Hematopoietic multipotent progenitor cell treated with erythropoietin and hydrocortisone succinate and interleukin-3 and kit ligand, for 17 days (in vitro differentiated cells): ENCODE data around the gene UNC13C.

Source experiments
- DNase-seq: peaks from one replicate; pipeline ENCODE4 v3.0.0-alpha.2; 2015; ENCODE audit warnings: low spot score

Gene UNC13C

GRCh38 chr15:54109014-54109413, 130.8 kb downstream of the UNC13C start:
- DNase-seq = no peak

- DNase-seq = no peak
Measured at GRCh38 chr15:54119051-54119450, 140.8 kb downstream of the UNC13C start.

GRCh38 chr15:54120949-54121463, 142.8 kb downstream of the UNC13C start:
- DNase-seq = no peak

- no peak for DNase-seq
Measured at GRCh38 chr15:54127574-54127973, 149.3 kb downstream of the UNC13C start.

- no peak for DNase-seq
Measured at GRCh38 chr15:54131410-54131809, 153.2 kb downstream of the UNC13C start.

GRCh38 chr15:54149115-54149531, 170.9 kb downstream of the UNC13C start:
- DNase-seq = no peak

GRCh38 chr15:54150255-54150654, 172.0 kb downstream of the UNC13C start:
- no peak for DNase-seq

GRCh38 chr15:54159012-54159411, 180.8 kb downstream of the UNC13C start:
- no peak for DNase-seq

GRCh38 chr15:54187325-54187724, 209.1 kb downstream of the UNC13C start:
- DNase-seq = no peak

- DNase-seq = no peak
Measured at GRCh38 chr15:54197995-54198394, 219.8 kb downstream of the UNC13C start.

- DNase-seq = no peak
Measured at GRCh38 chr15:54206586-54207321, 228.5 kb downstream of the UNC13C start.

- no peak for DNase-seq
Measured at GRCh38 chr15:54208786-54209185, 230.5 kb downstream of the UNC13C start.

GRCh38 chr15:54212635-54213034, 234.4 kb downstream of the UNC13C start:
- no peak for DNase-seq

- DNase-seq = no peak
Measured at GRCh38 chr15:54226455-54226854, 248.2 kb downstream of the UNC13C start.

- no peak for DNase-seq
Measured at GRCh38 chr15:54227569-54227968, 249.3 kb downstream of the UNC13C start.

- DNase-seq = no peak
Measured at GRCh38 chr15:54250326-54250725, 272.1 kb downstream of the UNC13C start.

- DNase-seq = no peak
Measured at GRCh38 chr15:54256190-54256589, 277.9 kb downstream of the UNC13C start.

- DNase-seq = no peak
Measured at GRCh38 chr15:54273928-54274327, 295.7 kb downstream of the UNC13C start.

GRCh38 chr15:54277834-54278233, 299.6 kb downstream of the UNC13C start:
- no peak for DNase-seq

- no peak for DNase-seq
Measured at GRCh38 chr15:54280726-54281125, 302.5 kb downstream of the UNC13C start.

GRCh38 chr15:54282228-54282836, 304.1 kb downstream of the UNC13C start:
- DNase-seq = no peak

- DNase-seq = no peak
Measured at GRCh38 chr15:54288049-54288448, 309.8 kb downstream of the UNC13C start.

- DNase-seq = no peak
Measured at GRCh38 chr15:54289590-54290136, 311.4 kb downstream of the UNC13C start.
